Pancreas (tissue), 10 donors: ENCODE data around the gene OSBPL6. TPM values are rescaled to one million over a fixed set of nuclear protein-coding genes. Genes with fewer than 3 reads are reported as not detected.

ENCODE experiments used
- ATAC-seq, 4 donors: fragments of 200-7000 bp; cut with Tn5 transposase; one replicate each; pipeline versions ENCODE4 v1.8.0 to v1.9.1; 2020; ENCODE audit warnings: mild to moderate bottlenecking in 4 of 4, moderate library complexity in 4 of 4
- DNase-seq, 6 donors: peaks; one replicate each; pipeline ENCODE4 v3.0.0-alpha.2; 2020
- FAIRE-seq: peaks from 2 replicates; lab custom pipeline; 2012; peaks lifted over from hg19 to GRCh38; lab: Jason Lieb, UNC
- H3K27ac ChIP-seq, 4 donors: fragments of 200-600 bp; sonication (generic); 1 replicate in 3 of 4; 2 replicates in 1 of 4; pipeline versions ENCODE4 v1.5.0 to v1.8.0; 2020
- H3K27me3 ChIP-seq, 4 donors: fragments of 200-600 bp; one replicate each; pipeline ENCODE4 v1.8.0; 2021
- H3K36me3 ChIP-seq, 3 donors: fragments of 200-600 bp; sonication (generic) in 1 of 3; one replicate each; pipeline versions ENCODE4 v1.5.0 to v1.8.0; 2020 to 2021
- H3K4me1 ChIP-seq, 3 donors: fragments of 200-600 bp; one replicate each; pipeline ENCODE4 v1.8.0; 2021
- H3K4me3 ChIP-seq, 4 donors: fragments of 200-600 bp; sonication (generic) in 2 of 4; one replicate each; pipeline versions ENCODE4 v1.5.0 to v1.8.0; 2020 to 2021
- H3K9me3 ChIP-seq, 4 donors: fragments of 200-600 bp; one replicate each; pipeline ENCODE4 v1.8.0; 2021
- WGBS, 2 donors: extraction: QIAGEN DNeasy Blood & Tissue Kit; methylation state at CpG; one replicate each; pipeline ENCODE4 v1.1.7; 2013; 5-methylcytosine and 5-hydroxymethylcytosine counted together
- intact Hi-C, 3 donors: fragments of 100-400 bp; cut with DNase I; formaldehyde crosslinking; loops; one replicate each; pipeline versions ENCODE4 v1.11.1 to v1.14.2; 2022
- polyA plus RNA-seq, 2 donors: library from polyadenylated mRNA; stranded (reverse); fragments of 200-250 nt; gene quantifications; one replicate each; pipeline ENCODE4 v1.2.3, GENCODE V29; 2013
- total RNA-seq, 6 donors: library from RNA; stranded (reverse); fragmentation: NEBNext Ultra II Directional in 4 of 6; extraction: Animal tissue kit (Norgen Biotek cat#: 25700) in 4 of 6; gene quantifications; one replicate each; pipeline versions ENCODE4 v1.2.1 to v1.2.4, GENCODE V29; 2021 to 2023
- TF ChIP-seq, protein P1 (sequence below), 4 donors: fragments of 200-600 bp; sonication (generic) in 3 of 4; IDR thresholded peaks; one replicate each; pipeline versions ENCODE4 v1.5.0 to v1.8.0; 2021; ENCODE audit warnings: antibody characterized with exemption in 4 of 4
- donor health status: healthy with polysubstance abuse.
- donor health status: DM: no; HTN: no; CAD: no; lungs with moderate emphysema.
- donor health status: DM: no; HTN: no; CAD: no.
- donor health status: control.
- donor health status: control.
- donor health status: Bipolar disorder and iron deficiency.
- donor health status: DM: yes; HTN: yes; CAD: no.
- donor health status: DM: no; HTN: no; CAD: no.
- donor health status: DM: no; HTN: no; CAD: no.
- donor health status: DM: yes; HTN: yes; CAD: no.

OSBPL6 gene
- total and polyA plus RNA-seq, 8 donors: 0.30 to 1.4 (median 0.79) TPM

DNA sequence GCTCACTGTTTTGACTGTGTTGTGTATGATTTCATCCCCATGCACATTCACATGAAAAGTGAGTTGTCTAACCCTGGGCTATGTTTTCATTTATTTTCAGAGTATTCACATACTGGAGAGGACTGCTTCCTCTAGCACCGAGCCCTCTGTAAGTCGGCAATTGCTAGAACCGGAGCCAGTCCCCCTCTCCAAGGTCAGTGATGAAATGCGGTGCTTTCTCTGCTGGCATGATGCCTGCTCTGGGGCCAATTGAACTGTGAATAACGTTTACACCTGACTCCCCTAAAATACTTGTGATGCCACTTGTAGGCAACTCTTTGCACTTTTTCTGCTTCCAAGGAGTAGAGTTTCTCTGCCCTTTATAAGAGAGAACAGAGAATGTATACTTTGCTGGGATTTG is 129.8 kb downstream of the OSBPL6 start:
- H3K27me3 ChIP-seq: no peaks in the 10 kb centered on the region
- H3K9me3 ChIP-seq: no peaks in the 10 kb centered on the region
- TF ChIP-seq, protein P1, sequence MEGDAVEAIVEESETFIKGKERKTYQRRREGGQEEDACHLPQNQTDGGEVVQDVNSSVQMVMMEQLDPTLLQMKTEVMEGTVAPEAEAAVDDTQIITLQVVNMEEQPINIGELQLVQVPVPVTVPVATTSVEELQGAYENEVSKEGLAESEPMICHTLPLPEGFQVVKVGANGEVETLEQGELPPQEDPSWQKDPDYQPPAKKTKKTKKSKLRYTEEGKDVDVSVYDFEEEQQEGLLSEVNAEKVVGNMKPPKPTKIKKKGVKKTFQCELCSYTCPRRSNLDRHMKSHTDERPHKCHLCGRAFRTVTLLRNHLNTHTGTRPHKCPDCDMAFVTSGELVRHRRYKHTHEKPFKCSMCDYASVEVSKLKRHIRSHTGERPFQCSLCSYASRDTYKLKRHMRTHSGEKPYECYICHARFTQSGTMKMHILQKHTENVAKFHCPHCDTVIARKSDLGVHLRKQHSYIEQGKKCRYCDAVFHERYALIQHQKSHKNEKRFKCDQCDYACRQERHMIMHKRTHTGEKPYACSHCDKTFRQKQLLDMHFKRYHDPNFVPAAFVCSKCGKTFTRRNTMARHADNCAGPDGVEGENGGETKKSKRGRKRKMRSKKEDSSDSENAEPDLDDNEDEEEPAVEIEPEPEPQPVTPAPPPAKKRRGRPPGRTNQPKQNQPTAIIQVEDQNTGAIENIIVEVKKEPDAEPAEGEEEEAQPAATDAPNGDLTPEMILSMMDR (IDR thresholded peaks at IDR 0.05): no peak
- no peaks in the 10 kb centered on the region for H3K36me3 ChIP-seq
- no peak for FAIRE-seq
- peak in 2 of 6 donors; percentile 21 to 24 for DNase-seq
- no peak for ATAC-seq
- H3K4me3 ChIP-seq: no peak overlapping the region
- no peak overlapping the region for H3K27ac ChIP-seq
- WGBS, 2 donors: 10 to 17% methylated on average over 5 of the region's 5 CpGs
- intact Hi-C loops: no loop called here
- peaks cover 0 to 9% (median 0%) of the 10 kb centered on the region in 3 donors for H3K4me1 ChIP-seq

DNA sequence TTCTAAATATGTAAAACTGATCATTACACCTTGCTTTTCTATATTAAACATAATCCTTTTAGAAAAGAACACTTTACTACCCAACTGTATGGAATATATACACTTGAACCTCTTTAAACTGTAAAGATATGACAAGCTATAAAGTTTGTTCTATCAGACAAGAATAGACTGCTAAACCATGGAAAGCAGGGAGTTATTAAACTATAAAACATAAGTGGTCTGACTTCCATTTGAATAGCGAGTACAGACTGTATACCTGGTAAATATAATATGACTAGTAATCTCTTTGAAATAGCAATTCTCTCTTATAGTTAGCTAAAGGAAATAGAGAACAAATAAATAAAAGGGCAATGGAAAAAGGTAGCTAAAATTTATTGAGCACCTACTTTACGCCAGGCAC is 131.0 kb downstream of the OSBPL6 start:
- no peak overlapping the region for H3K4me3 ChIP-seq
- 98 to 99% methylated on average over 2 of the region's 2 CpGs for WGBS, 2 donors
- intact Hi-C loops: no loop called here
- no peaks in the 10 kb centered on the region for H3K36me3 ChIP-seq
- no peak overlapping the region for H3K27ac ChIP-seq
- TF ChIP-seq, protein P1 (IDR thresholded peaks at IDR 0.05): no peak
- DNase-seq (no peak), FAIRE-seq (no peak), ATAC-seq (no peak)
- H3K27me3 ChIP-seq: no peaks in the 10 kb centered on the region
- peaks cover 0 to 5% (median 0%) of the 10 kb centered on the region in 3 donors for H3K4me1 ChIP-seq
- no peaks in the 10 kb centered on the region for H3K9me3 ChIP-seq

DNA sequence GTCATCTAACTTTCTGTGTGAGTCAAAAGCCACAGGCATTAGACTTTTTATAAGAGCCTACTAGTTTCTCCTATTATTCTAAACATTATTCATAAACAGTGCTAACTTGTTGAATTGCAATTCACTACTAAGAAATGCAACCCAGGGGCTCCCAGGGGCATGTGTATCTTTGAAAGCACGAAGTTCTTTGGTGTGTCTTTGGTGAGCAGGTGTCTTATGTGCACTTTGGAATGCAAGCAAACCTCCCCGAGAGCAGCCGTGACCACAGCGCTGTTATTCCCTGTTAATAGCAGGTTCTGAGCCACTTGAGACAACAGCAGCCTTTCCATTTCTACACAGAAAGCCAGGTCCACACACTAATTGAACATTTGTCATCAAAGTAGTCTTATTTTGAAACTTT is 133.2 kb downstream of the OSBPL6 start:
- DNase-seq (no peak), ATAC-seq (no peak), FAIRE-seq (no peak)
- TF ChIP-seq, protein P1 (IDR thresholded peaks at IDR 0.05): no peak
- H3K4me1 ChIP-seq: no peaks in the 10 kb centered on the region
- H3K9me3 ChIP-seq: no peaks in the 10 kb centered on the region
- intact Hi-C loops: no loop called here
- 76% methylated on average over 4 of the region's 4 CpGs for WGBS, 2 donors
- no peak overlapping the region for H3K4me3 ChIP-seq
- H3K36me3 ChIP-seq: no peaks in the 10 kb centered on the region
- no peak overlapping the region for H3K27ac ChIP-seq
- no peaks in the 10 kb centered on the region for H3K27me3 ChIP-seq

DNA sequence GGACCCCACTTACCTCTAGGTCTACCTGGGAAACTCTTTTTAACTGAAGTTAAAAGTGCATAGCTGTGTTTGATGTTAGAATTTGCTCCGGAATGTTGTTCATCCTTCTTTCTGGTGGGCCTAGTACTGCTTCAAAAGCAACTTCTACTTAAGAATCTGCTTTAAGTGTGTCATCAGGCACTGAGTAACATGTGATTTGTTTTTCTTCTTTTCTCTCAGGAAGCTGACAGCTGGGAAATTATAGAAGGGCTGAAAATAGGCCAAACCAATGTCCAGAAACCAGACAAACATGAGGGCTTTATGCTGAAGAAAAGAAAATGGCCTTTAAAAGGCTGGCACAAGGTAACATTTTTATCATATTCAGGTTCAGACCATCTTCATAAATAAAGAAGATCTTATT is 133.7 kb downstream of the OSBPL6 start:
- no peak for ATAC-seq

More for the DNA sequence above, 133.7 kb downstream of the OSBPL6 start:
- FAIRE-seq (no peak), DNase-seq (no peak)
- Histone ChIP-seq H3K27ac (no peak overlapping the region), H3K27me3 (no peaks in the 10 kb centered on the region), H3K36me3 (no peaks in the 10 kb centered on the region), H3K4me1 (no peaks in the 10 kb centered on the region), H3K9me3 (no peaks in the 10 kb centered on the region), H3K4me3 (no peak overlapping the region)
- TF ChIP-seq, protein P1 (IDR thresholded peaks at IDR 0.05): no peak
- intact Hi-C loops: no loop called here
- WGBS, 2 donors: 84 to 92% methylated on average over 1 of the region's 1 CpG
